ENCODE measurements around the gene TNP2.

The TNP2 gene

GRCh38 chr16:11241480-11242204 lies 27.5 kb downstream of the TNP2 start:
- ChIA-PET POLR2A (interaction anchor here (1.2 kb wide), 1 partner anchor 14 kb away, joined by 6 read pairs; the partner anchor contains the start of gene SOCS1), CTCF (interaction anchor here (1.0 to 1.4 kb wide), 2 partner anchors 11 to 15 kb away, joined by 3 to 4 read pairs; partner anchors contain the start of gene SOCS1)
- no peak for DNase-seq (ENCODE audit: extremely low spot score)
- TF ChIP-seq CTCF (IDR thresholded peaks at IDR 0.05; ENCODE audit: control extremely low read depth, extremely low read depth, low read depth, missing control alignments) = no peak

- POLR2A ChIA-PET = interaction anchor here (1.2 kb wide), 1 partner anchor 15 kb away, joined by 6 read pairs; the partner anchor contains the start of gene SOCS1
- no peak for TF ChIP-seq CTCF (IDR thresholded peaks at IDR 0.05; ENCODE audit: control extremely low read depth, extremely low read depth, low read depth, missing control alignments)
- DNase-seq (ENCODE audit: extremely low spot score) = no peak
- CTCF ChIA-PET = interaction anchor here (1.1 to 1.4 kb wide), 2 partner anchors 15 to 291 kb away, joined by 3 to 4 read pairs; partner anchors contain the start of gene SOCS1
Measured at GRCh38 chr16:11240636-11241473, 28.3 kb downstream of the TNP2 start.

- DNase-seq (ENCODE audit: extremely low spot score) = no peak
- CTCF ChIA-PET = interaction anchor here (1.1 kb wide), 1 partner anchor 290 kb away, joined by 3 read pairs; no protein-coding TSS in a partner anchor
- POLR2A ChIA-PET = interaction anchor here (1.2 kb wide), 1 partner anchor 16 kb away, joined by 6 read pairs; the partner anchor contains the start of gene SOCS1
- no peak for TF ChIP-seq CTCF (IDR thresholded peaks at IDR 0.05; ENCODE audit: control extremely low read depth, extremely low read depth, low read depth, missing control alignments)
Measured at GRCh38 chr16:11239644-11240632, 29.2 kb downstream of the TNP2 start.

GRCh38 chr16:11238272-11239202 lies 30.6 kb downstream of the TNP2 start:
- CTCF ChIA-PET = interaction anchor here (1.0 to 1.6 kb wide), 5 partner anchors 8 to 284 kb away, joined by 3 to 5 read pairs (median 3); partner anchors contain the start of gene SOCS1
- no peak for TF ChIP-seq CTCF (IDR thresholded peaks at IDR 0.05; ENCODE audit: control extremely low read depth, extremely low read depth, low read depth, missing control alignments)
- DNase-seq (ENCODE audit: extremely low spot score) = no peak
- POLR2A ChIA-PET = interaction anchor here (1.0 kb wide), 1 partner anchor 9 kb away, joined by 5 read pairs; no protein-coding TSS in a partner anchor

- CTCF ChIA-PET = interaction anchor here (1.5 to 1.6 kb wide), 2 partner anchors 9 to 15 kb away, joined by 5 to 6 read pairs; no protein-coding TSS in a partner anchor
- no peak for DNase-seq (ENCODE audit: extremely low spot score)
Measured at GRCh38 chr16:11236461-11237254, 32.5 kb downstream of the TNP2 start.

More at GRCh38 chr16:11236461-11237254, 32.5 kb downstream of the TNP2 start:
- no peak for TF ChIP-seq CTCF (IDR thresholded peaks at IDR 0.05; ENCODE audit: control extremely low read depth, extremely low read depth, low read depth, missing control alignments)
- POLR2A ChIA-PET = no interaction called here

All from GM10248 (cell line).